ENCODE results near the gene BSND.

- TF ChIP-seq CTCF (conservative IDR thresholded peaks at IDR 0.05; ENCODE audit: low read depth, low read length) (no peak), EZH2 (IDR thresholded peaks at IDR 0.05; ENCODE audit: borderline replicate concordance, low read depth, low read length, poor library complexity, severe bottlenecking) (no peak)
Observed at GRCh38 chr1:55050283-55050682, 51.5 kb downstream of the BSND start.
